ENCODE measurements around the gene CYP17A1. TPM values are rescaled to one million over a fixed set of nuclear protein-coding genes. Genes with fewer than 3 reads are reported as not detected.

CYP17A1 gene
- total RNA-seq, 2 experiments from 2014 or later: not detected

DNA sequence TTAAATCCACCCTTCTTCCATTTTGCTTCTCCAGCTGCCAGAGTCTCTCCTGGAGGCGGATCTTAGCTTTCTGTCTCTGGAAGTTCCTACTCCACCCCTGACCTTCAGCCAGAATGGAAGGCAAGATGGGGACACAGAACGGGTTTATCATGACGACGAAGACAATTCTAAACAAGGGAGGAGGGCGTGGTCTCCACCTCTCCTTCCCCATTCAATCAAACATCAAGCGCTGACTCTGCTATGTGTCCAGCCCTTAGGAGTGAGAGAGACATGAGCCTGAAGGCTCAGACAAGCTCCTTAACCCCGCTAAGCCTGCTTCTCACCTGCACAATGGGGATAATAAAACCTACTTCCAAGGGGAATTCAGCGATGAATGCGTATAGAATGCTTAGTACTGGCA, 3.1 kb downstream of the CYP17A1 start:
- ChIA-PET POLR2A (no interaction called here), CTCF (no interaction called here)
- Mint-ChIP-seq H3K27ac (no peak overlapping the region), H3K4me1 (ENCODE audit: low read depth) (no peaks in the 10 kb centered on the region), H3K4me3 (no peak overlapping the region), H3K9me3 (peaks cover 8% of the 10 kb centered on the region), H3K27me3 (peaks cover 6% of the 10 kb centered on the region), H3K36me3 (ENCODE audit: low read depth) (no peaks in the 10 kb centered on the region)
- no peaks in the 10 kb centered on the region for H3K36me3 ChIP-seq (ENCODE audit: insufficient read depth, low read length)
- no peak for ATAC-seq (ENCODE audit: poor library complexity)
- TF ChIP-seq, protein P1, sequence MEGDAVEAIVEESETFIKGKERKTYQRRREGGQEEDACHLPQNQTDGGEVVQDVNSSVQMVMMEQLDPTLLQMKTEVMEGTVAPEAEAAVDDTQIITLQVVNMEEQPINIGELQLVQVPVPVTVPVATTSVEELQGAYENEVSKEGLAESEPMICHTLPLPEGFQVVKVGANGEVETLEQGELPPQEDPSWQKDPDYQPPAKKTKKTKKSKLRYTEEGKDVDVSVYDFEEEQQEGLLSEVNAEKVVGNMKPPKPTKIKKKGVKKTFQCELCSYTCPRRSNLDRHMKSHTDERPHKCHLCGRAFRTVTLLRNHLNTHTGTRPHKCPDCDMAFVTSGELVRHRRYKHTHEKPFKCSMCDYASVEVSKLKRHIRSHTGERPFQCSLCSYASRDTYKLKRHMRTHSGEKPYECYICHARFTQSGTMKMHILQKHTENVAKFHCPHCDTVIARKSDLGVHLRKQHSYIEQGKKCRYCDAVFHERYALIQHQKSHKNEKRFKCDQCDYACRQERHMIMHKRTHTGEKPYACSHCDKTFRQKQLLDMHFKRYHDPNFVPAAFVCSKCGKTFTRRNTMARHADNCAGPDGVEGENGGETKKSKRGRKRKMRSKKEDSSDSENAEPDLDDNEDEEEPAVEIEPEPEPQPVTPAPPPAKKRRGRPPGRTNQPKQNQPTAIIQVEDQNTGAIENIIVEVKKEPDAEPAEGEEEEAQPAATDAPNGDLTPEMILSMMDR (IDR thresholded peaks at IDR 0.05): no peak
- no peak for DNase-seq
- H3K4me1 ChIP-seq (ENCODE audit: insufficient read depth, low read length): peaks cover 5% of the 10 kb centered on the region
- intact Hi-C loops (cut with DNase I, micrococcal nuclease): loop anchor here (2.0 to 10.0 kb wide), 4 partner anchors 67 to 851 kb away; no protein-coding TSS in a partner anchor
- no peak overlapping the region for H3K27ac ChIP-seq (ENCODE audit: low read depth in 1 of 2, low read length in 2 of 2)
- H3K27me3 ChIP-seq (ENCODE audit: control insufficient read depth in 1 of 2, insufficient read depth in 2 of 2, low read length in 2 of 2): no peaks in the 10 kb centered on the region
- peaks cover 0 to 11% of the 10 kb centered on the region in 2 experiments for H3K9me3 ChIP-seq (ENCODE audit: control insufficient read depth in 1 of 2, insufficient read depth in 1 of 2, low read length in 2 of 2)
- H3K4me3 ChIP-seq (ENCODE audit: low read length): no peak overlapping the region

- peaks cover 5% of the 10 kb centered on the region for H3K4me1 ChIP-seq (ENCODE audit: insufficient read depth, low read length)
- POLR2A ChIA-PET: no interaction called here
- DNase-seq (no peak), ATAC-seq (ENCODE audit: poor library complexity) (no peak)
- TF ChIP-seq, protein P1 (IDR thresholded peaks at IDR 0.05): no peak
- no peak overlapping the region for H3K27ac Mint-ChIP-seq
- H3K4me1 Mint-ChIP-seq (ENCODE audit: low read depth): no peaks in the 10 kb centered on the region
- no peaks in the 10 kb centered on the region for H3K36me3 ChIP-seq (ENCODE audit: insufficient read depth, low read length)
- CTCF ChIA-PET: no interaction called here
- no peak overlapping the region for H3K4me3 ChIP-seq (ENCODE audit: low read length)
- H3K27me3 Mint-ChIP-seq: peaks cover 4% of the 10 kb centered on the region
- H3K9me3 Mint-ChIP-seq: peaks cover under 1% of the 10 kb centered on the region
- peaks cover 0 to 11% of the 10 kb centered on the region in 2 experiments for H3K9me3 ChIP-seq (ENCODE audit: control insufficient read depth in 1 of 2, insufficient read depth in 1 of 2, low read length in 2 of 2)
- H3K4me3 Mint-ChIP-seq: no peak overlapping the region
- no peaks in the 10 kb centered on the region for H3K36me3 Mint-ChIP-seq (ENCODE audit: low read depth)
- H3K27ac ChIP-seq (ENCODE audit: low read depth in 1 of 2, low read length in 2 of 2): no peak overlapping the region
- intact Hi-C loops (cut with DNase I, micrococcal nuclease): loop anchor here in 1 of 2 experiments (10.0 kb wide), 1 partner anchor 852 kb away; no protein-coding TSS in a partner anchor
- H3K27me3 ChIP-seq (ENCODE audit: control insufficient read depth in 1 of 2, insufficient read depth in 2 of 2, low read length in 2 of 2): no peaks in the 10 kb centered on the region
Observed at GRCh38 chr10:102832987-102833386, 4.2 kb downstream of the CYP17A1 start.

GRCh38 chr10:102832248-102832647, 5.0 kb downstream of the CYP17A1 start:
- ChIA-PET POLR2A (no interaction called here), CTCF (no interaction called here)
- DNase-seq: no peak
- Histone ChIP-seq H3K27ac (ENCODE audit: low read depth in 1 of 2, low read length in 2 of 2) (no peak overlapping the region), H3K27me3 (ENCODE audit: control insufficient read depth in 1 of 2, insufficient read depth in 2 of 2, low read length in 2 of 2) (no peaks in the 10 kb centered on the region), H3K36me3 (ENCODE audit: insufficient read depth, low read length) (no peaks in the 10 kb centered on the region), H3K9me3 (ENCODE audit: control insufficient read depth in 1 of 2, insufficient read depth in 1 of 2, low read length in 2 of 2) (peaks cover 0 to 4% of the 10 kb centered on the region in 2 experiments), H3K4me3 (ENCODE audit: low read length) (no peak overlapping the region), H3K4me1 (ENCODE audit: insufficient read depth, low read length) (peaks cover 5% of the 10 kb centered on the region)
- H3K36me3 Mint-ChIP-seq (ENCODE audit: low read depth): no peaks in the 10 kb centered on the region
- peaks cover 4% of the 10 kb centered on the region for H3K27me3 Mint-ChIP-seq
- no peaks in the 10 kb centered on the region for H3K9me3 Mint-ChIP-seq
- H3K4me3 Mint-ChIP-seq: no peak overlapping the region
- no peak overlapping the region for H3K27ac Mint-ChIP-seq
- ATAC-seq (ENCODE audit: poor library complexity): no peak
- no peaks in the 10 kb centered on the region for H3K4me1 Mint-ChIP-seq (ENCODE audit: low read depth)
- intact Hi-C loops (cut with DNase I, micrococcal nuclease): loop anchor here in 1 of 2 experiments (10.0 kb wide), 1 partner anchor 853 kb away; no protein-coding TSS in a partner anchor
- TF ChIP-seq, protein P1 (IDR thresholded peaks at IDR 0.05): no peak

Data from CD4-positive, alpha-beta T cell (primary cell).